Putamen (tissue), 1 donor: ENCODE measurements around the gene INSC.

Experiments
- DNase-seq: peaks from one replicate; pipeline ENCODE4 v3.0.0-alpha.2; 2016; ENCODE audit warnings: low spot score

Gene INSC

GRCh38 chr11:15216678-15217077, 102.0 kb downstream of the INSC start:
- DNase-seq, result no peak

- DNase-seq, result no peak
Observed at GRCh38 chr11:15217416-15217815, 102.7 kb downstream of the INSC start.

GRCh38 chr11:15222777-15223176, 108.1 kb downstream of the INSC start:
- no peak for DNase-seq

- DNase-seq, result peak; percentile 25
Observed at GRCh38 chr11:15223318-15223717, 108.6 kb downstream of the INSC start.

GRCh38 chr11:15224466-15224865, 109.7 kb downstream of the INSC start:
- no peak for DNase-seq

GRCh38 chr11:15227011-15227410, 112.3 kb downstream of the INSC start:
- DNase-seq, result no peak

- no peak for DNase-seq
Observed at GRCh38 chr11:15228331-15228849, 113.7 kb downstream of the INSC start.

GRCh38 chr11:15229069-15229468, 114.3 kb downstream of the INSC start:
- no peak for DNase-seq

- no peak for DNase-seq
Observed at GRCh38 chr11:15232496-15232895, 117.8 kb downstream of the INSC start.

- DNase-seq, result no peak
Observed at GRCh38 chr11:15233371-15234165, 118.8 kb downstream of the INSC start.

GRCh38 chr11:15234796-15235195, 120.1 kb downstream of the INSC start:
- DNase-seq, result no peak

- no peak for DNase-seq
Observed at GRCh38 chr11:15236559-15236958, 121.8 kb downstream of the INSC start.

- DNase-seq, result no peak
Observed at GRCh38 chr11:15238856-15239255, 124.1 kb downstream of the INSC start.

- no peak for DNase-seq
Observed at GRCh38 chr11:15248749-15249148, 134.0 kb downstream of the INSC start.

- DNase-seq, result peak; percentile 41
Observed at GRCh38 chr11:15258433-15259165, 143.9 kb downstream of the INSC start.

- no peak for DNase-seq
Observed at GRCh38 chr11:15266999-15267398, 152.3 kb downstream of the INSC start.

GRCh38 chr11:15268598-15268997, 153.9 kb downstream of the INSC start:
- no peak for DNase-seq

GRCh38 chr11:15275141-15275540, 160.4 kb downstream of the INSC start:
- peak; percentile 46 for DNase-seq

- no peak for DNase-seq
Observed at GRCh38 chr11:15276621-15277020, 161.9 kb downstream of the INSC start.

GRCh38 chr11:15278128-15278527, 163.4 kb downstream of the INSC start:
- no peak for DNase-seq

- DNase-seq, result no peak
Observed at GRCh38 chr11:15280393-15280792, 165.7 kb downstream of the INSC start.

GRCh38 chr11:15282754-15283153, 168.0 kb downstream of the INSC start:
- DNase-seq, result no peak

GRCh38 chr11:15286465-15286864, 171.7 kb downstream of the INSC start:
- DNase-seq, result no peak
